Neural cell (in vitro differentiated cells): ENCODE results near the gene N4BP2L1.

Experiments
- SMC3 ChIP-seq: fragments of 450-650 bp; conservative IDR thresholded peaks from 2 replicates; pipeline ENCODE4 v1.6.1; 2014; ENCODE audit warnings: antibody characterized with exemption, mild to moderate bottlenecking, moderate library complexity; ENCODE audit not compliant: poor library complexity
- TF ChIP-seq, protein P1 (sequence below): fragments of 450-650 bp; IDR thresholded peaks from 2 replicates; pipeline ENCODE4 v1.5.1; 2014; ENCODE audit warnings: antibody characterized with exemption, mild to moderate bottlenecking, moderate library complexity; ENCODE audit not compliant: poor library complexity, severe bottlenecking

DNA sequence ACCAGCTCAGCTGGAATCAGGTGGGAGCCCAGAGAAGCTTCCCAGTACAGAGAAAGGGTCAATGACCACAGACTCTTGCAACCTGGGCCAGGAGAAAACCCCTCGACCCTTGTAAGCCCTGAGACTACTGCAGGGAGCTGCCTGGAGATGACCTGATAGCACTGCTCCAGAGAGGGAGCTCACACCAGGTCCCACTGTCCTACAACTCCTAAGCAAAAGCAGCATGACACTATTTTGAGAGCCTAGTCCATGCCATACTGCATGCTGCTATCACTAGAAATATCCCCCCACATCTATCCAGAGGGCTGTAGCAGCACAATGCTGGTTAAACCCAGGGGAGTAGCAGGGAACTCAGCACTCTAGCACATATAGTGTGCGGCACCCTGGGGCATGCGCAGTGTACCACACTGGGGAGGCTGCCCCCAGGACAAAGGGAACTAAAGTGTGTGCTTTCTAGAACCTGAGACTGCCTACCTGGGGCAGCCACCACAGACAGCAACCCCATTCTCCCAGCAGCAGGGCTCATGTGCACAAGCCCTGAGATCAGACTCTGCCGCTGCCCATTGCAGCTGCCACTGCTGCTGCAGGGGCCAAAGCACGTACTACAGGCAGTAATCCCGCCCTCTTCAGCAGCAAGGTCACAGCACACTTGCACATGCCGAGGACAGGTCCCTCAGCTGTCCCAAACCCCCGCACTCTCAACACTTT, 27.1 kb upstream of the N4BP2L1 start:
- TF ChIP-seq, protein P1, sequence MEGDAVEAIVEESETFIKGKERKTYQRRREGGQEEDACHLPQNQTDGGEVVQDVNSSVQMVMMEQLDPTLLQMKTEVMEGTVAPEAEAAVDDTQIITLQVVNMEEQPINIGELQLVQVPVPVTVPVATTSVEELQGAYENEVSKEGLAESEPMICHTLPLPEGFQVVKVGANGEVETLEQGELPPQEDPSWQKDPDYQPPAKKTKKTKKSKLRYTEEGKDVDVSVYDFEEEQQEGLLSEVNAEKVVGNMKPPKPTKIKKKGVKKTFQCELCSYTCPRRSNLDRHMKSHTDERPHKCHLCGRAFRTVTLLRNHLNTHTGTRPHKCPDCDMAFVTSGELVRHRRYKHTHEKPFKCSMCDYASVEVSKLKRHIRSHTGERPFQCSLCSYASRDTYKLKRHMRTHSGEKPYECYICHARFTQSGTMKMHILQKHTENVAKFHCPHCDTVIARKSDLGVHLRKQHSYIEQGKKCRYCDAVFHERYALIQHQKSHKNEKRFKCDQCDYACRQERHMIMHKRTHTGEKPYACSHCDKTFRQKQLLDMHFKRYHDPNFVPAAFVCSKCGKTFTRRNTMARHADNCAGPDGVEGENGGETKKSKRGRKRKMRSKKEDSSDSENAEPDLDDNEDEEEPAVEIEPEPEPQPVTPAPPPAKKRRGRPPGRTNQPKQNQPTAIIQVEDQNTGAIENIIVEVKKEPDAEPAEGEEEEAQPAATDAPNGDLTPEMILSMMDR: no peak
- TF ChIP-seq SMC3: no peak
